IMR-90 (cell line): ENCODE data around the gene PPWD1. TPM values are rescaled to one million over a fixed set of nuclear protein-coding genes. Genes with fewer than 3 reads are reported as not detected.

Experiments
- ATAC-seq: fragments of 200-7000 bp; cut with Tn5 transposase; 2 replicates; pipeline ENCODE4 v1.9.1; 2020; ENCODE audit warnings: low read depth, mild to moderate bottlenecking, moderate library complexity
- BruUV-seq: library from RNA; stranded (reverse); fragments of 400-500 nt; replicated peaks from 2 replicates; lab custom pipeline; 2021; lab: Mats Ljungman, UMichigan
- CTCF ChIA-PET: fragments of 300-600 bp; formaldehyde crosslinking; extraction: SDS; loops from one replicate; lab custom pipeline; 2021; ENCODE audit warnings: antibody characterized with exemption; lab: Yijun Ruan, JAX
- POLR2A ChIA-PET: fragments of 300-600 bp; sonication (Branson Sonifier 250); formaldehyde crosslinking; loops from one replicate; lab custom pipeline; 2022; ENCODE audit warnings: antibody characterized with exemption; ENCODE audit not compliant: unreplicated experiment; lab: Charles Lee
- DNase-seq: peaks from one replicate; pipeline ENCODE4 v3.0.0; 2013
- H2AFZ ChIP-seq: replicated peaks from 2 replicates; pipeline ENCODE3; 2013; ENCODE audit warnings: low read length, mild to moderate bottlenecking; ENCODE audit not compliant: poor library complexity
- H2AK5ac ChIP-seq: 2 replicates; pipeline ENCODE4 v1.6.1; 2013; ENCODE audit warnings: low read depth, low read length, inconsistent platforms
- H2AK9ac ChIP-seq: replicated peaks from 2 replicates; pipeline ENCODE3; 2013; ENCODE audit warnings: mild to moderate bottlenecking, low read depth, low read length, moderate library complexity; ENCODE audit not compliant: poor library complexity
- H2BK120ac ChIP-seq: 2 replicates; pipeline ENCODE4 v1.6.1; 2013; ENCODE audit warnings: low read depth, low read length, inconsistent platforms
- H2BK15ac ChIP-seq: 3 replicates; pipeline ENCODE4 v1.6.1; 2013; ENCODE audit warnings: low read depth, low read length, inconsistent platforms
- H2BK20ac ChIP-seq: 2 replicates; pipeline ENCODE4 v1.6.1; 2013; ENCODE audit warnings: low read depth, mild to moderate bottlenecking, inconsistent platforms, low read length, moderate library complexity
- H2BK5ac ChIP-seq: 2 replicates; pipeline ENCODE4 v1.6.1; 2013; ENCODE audit warnings: mild to moderate bottlenecking, low read depth, low read length, inconsistent platforms; ENCODE audit not compliant: poor library complexity, severe bottlenecking
- H3K14ac ChIP-seq: replicated peaks from 2 replicates; pipeline ENCODE4 v1.6.1; 2013; ENCODE audit warnings: low read depth, low read length, inconsistent platforms
- H3K18ac ChIP-seq: 2 replicates; pipeline ENCODE4 v1.6.1; 2013; ENCODE audit warnings: low read depth, low read length, control low read depth
- H3K23ac ChIP-seq: 2 replicates; pipeline ENCODE4 v1.6.1; 2013; ENCODE audit warnings: low read depth, low read length, inconsistent platforms
- H3K27ac ChIP-seq: 2 replicates; pipeline ENCODE4 v1.5.1; 2013; ENCODE audit warnings: mild to moderate bottlenecking, control low read depth, low read length; ENCODE audit not compliant: insufficient read depth
- H3K27me3 ChIP-seq: 2 replicates; pipeline ENCODE4 v1.6.1; 2013; ENCODE audit warnings: low read length; ENCODE audit not compliant: control insufficient read depth, insufficient read depth
- H3K36me3 ChIP-seq: 2 replicates; pipeline ENCODE4 v1.6.1; 2013; ENCODE audit warnings: low read length, mixed read lengths; ENCODE audit not compliant: control insufficient read depth, insufficient read depth
- H3K4ac ChIP-seq: 2 replicates; pipeline ENCODE4 v1.6.1; 2013; ENCODE audit warnings: low read depth, low read length, inconsistent platforms
- H3K4me1 ChIP-seq: 2 replicates; pipeline ENCODE4 v1.6.1; 2013; ENCODE audit warnings: low read length, mixed read lengths; ENCODE audit not compliant: control insufficient read depth, insufficient read depth
- H3K4me2 ChIP-seq: 2 replicates; pipeline ENCODE4 v1.6.1; 2013; ENCODE audit warnings: low read depth, mild to moderate bottlenecking, control low read depth, low read length, moderate library complexity
- H3K4me3 ChIP-seq: 2 replicates; pipeline ENCODE4 v1.5.1; 2013; ENCODE audit warnings: low read depth, mild to moderate bottlenecking, control low read depth, low read length, moderate library complexity; ENCODE audit not compliant: insufficient read depth
- H3K56ac ChIP-seq: 2 replicates; pipeline ENCODE4 v1.6.1; 2013; ENCODE audit warnings: low read length, inconsistent platforms; ENCODE audit not compliant: insufficient read depth; ENCODE audit errors: extremely low read depth
- H3K79me1 ChIP-seq, 2 experiments: 2 replicates each; pipeline ENCODE4 v1.6.1; 2013; ENCODE audit warnings: low read length in 2 of 2, inconsistent platforms in 1 of 2, low read depth in 1 of 2
- H3K9ac ChIP-seq: 2 replicates; pipeline ENCODE4 v1.6.1; 2013; ENCODE audit warnings: low read depth, low read length, control low read depth
- H3K9me1 ChIP-seq: 2 replicates; pipeline ENCODE4 v1.6.1; 2013; ENCODE audit warnings: low read length, inconsistent platforms; ENCODE audit not compliant: insufficient read depth
- H3K9me3 ChIP-seq: 2 replicates; pipeline ENCODE4 v1.6.1; 2013; ENCODE audit warnings: low read length; ENCODE audit not compliant: control insufficient read depth, insufficient read depth
- H4K20me1 ChIP-seq: 2 replicates; pipeline ENCODE4 v1.6.1; 2013; ENCODE audit warnings: low read length, inconsistent platforms; ENCODE audit not compliant: insufficient read depth
- H4K5ac ChIP-seq: 2 replicates; pipeline ENCODE4 v1.6.1; 2013; ENCODE audit warnings: mild to moderate bottlenecking, low read depth, low read length, control low read depth
- H4K8ac ChIP-seq, 2 experiments: 2 replicates each; pipeline ENCODE4 v1.6.1; 2013; ENCODE audit warnings: low read depth in 2 of 2, low read length in 2 of 2, control low read depth in 1 of 2, inconsistent platforms in 1 of 2
- H4K91ac ChIP-seq: 2 replicates; pipeline ENCODE4 v1.6.1; 2013; ENCODE audit warnings: low read depth, low read length, inconsistent platforms; ENCODE audit not compliant: insufficient read depth
- BHLHE40 ChIP-seq: fragments of 150-350 bp; IDR thresholded peaks from 2 replicates; pipeline ENCODE4 v1.6.1; 2016; ENCODE audit warnings: mild to moderate bottlenecking, low read depth, low read length
- CEBPB ChIP-seq: IDR thresholded peaks from 2 replicates; pipeline ENCODE4 v1.6.1; 2012; ENCODE audit warnings: low read depth, low read length, improper control_type of control experiment
- CHD1 ChIP-seq: IDR thresholded peaks from 2 replicates; pipeline ENCODE4 v1.6.1; 2012; ENCODE audit warnings: low read depth, low read length, improper control_type of control experiment
- CTCF ChIP-seq: conservative IDR thresholded peaks from 2 replicates; pipeline ENCODE4 v1.5.1; 2012; ENCODE audit warnings: mild to moderate bottlenecking, low read depth, low read length, improper control_type of control experiment
- ELK1 ChIP-seq: fragments of 150-350 bp; IDR thresholded peaks from 2 replicates; pipeline ENCODE4 v1.6.1; 2016; ENCODE audit warnings: low read depth, mild to moderate bottlenecking, low read length, moderate library complexity, borderline replicate concordance
- FOS ChIP-seq: fragments of 150-350 bp; IDR thresholded peaks from 2 replicates; pipeline ENCODE4 v1.6.1; 2016; ENCODE audit warnings: low read depth, low read length
- MAFK ChIP-seq: IDR thresholded peaks from 2 replicates; pipeline ENCODE4 v1.6.1; 2012; ENCODE audit warnings: low read depth, low read length, improper control_type of control experiment
- MAZ ChIP-seq: IDR thresholded peaks from 2 replicates; pipeline ENCODE4 v1.6.1; 2012; ENCODE audit warnings: low read depth, mild to moderate bottlenecking, low read length, improper control_type of control experiment, moderate library complexity, borderline replicate concordance
- MXI1 ChIP-seq: IDR thresholded peaks from 2 replicates; pipeline ENCODE4 v1.6.1; 2012; ENCODE audit warnings: low read depth, mild to moderate bottlenecking, low read length, moderate library complexity, borderline replicate concordance
- NFE2L2 ChIP-seq: fragments of 150-350 bp; IDR thresholded peaks from 2 replicates; pipeline ENCODE4 v1.6.1; 2016; ENCODE audit warnings: low read depth, mild to moderate bottlenecking, low read length
- POLR2A ChIP-seq: IDR thresholded peaks from 2 replicates; pipeline ENCODE4 v1.6.1; 2012; ENCODE audit warnings: mild to moderate bottlenecking, low read depth, low read length
- RAD21 ChIP-seq: IDR thresholded peaks from 2 replicates; pipeline ENCODE4 v1.6.1; 2012; ENCODE audit warnings: low read length, improper control_type of control experiment
- RCOR1 ChIP-seq: IDR thresholded peaks from 2 replicates; pipeline ENCODE4 v1.6.1; 2012; ENCODE audit warnings: mild to moderate bottlenecking, low read length, improper control_type of control experiment; ENCODE audit not compliant: insufficient replicate concordance
- RFX5 ChIP-seq: IDR thresholded peaks from 2 replicates; pipeline ENCODE4 v1.8.0; 2012; ENCODE audit warnings: low read depth, mild to moderate bottlenecking, low read length, moderate library complexity
- SMC3 ChIP-seq: fragments of 150-350 bp; IDR thresholded peaks from 2 replicates; pipeline ENCODE4 v1.6.1; 2016; ENCODE audit warnings: low read depth, mild to moderate bottlenecking, antibody characterized with exemption, low read length, moderate library complexity
- USF2 ChIP-seq: fragments of 150-350 bp; IDR thresholded peaks from 2 replicates; pipeline ENCODE4 v1.6.1; 2017; ENCODE audit warnings: mild to moderate bottlenecking, antibody characterized with exemption, low read length, low read depth
- WGBS, 2 experiments: methylation state at CpG; one replicate each; pipeline versions ENCODE4 v1.1.5 to v1.1.7; 2013; ENCODE audit warnings: missing lambda C conversion rate in 2 of 2; ENCODE audit not compliant: insufficient read length in 1 of 2; ENCODE audit errors: extremely low coverage in 2 of 2; 5-methylcytosine and 5-hydroxymethylcytosine counted together
- dilution Hi-C: fragments of 300-500 bp; cut with HindIII; formaldehyde crosslinking; loops from one replicate; pipeline ENCODE4 v1.14.3; 2018; ENCODE audit warnings: low sequenced_read_pairs; ENCODE audit not compliant: unreplicated experiment
- in situ Hi-C: fragments of 300-500 bp; cut with MboI; formaldehyde crosslinking; loops from 3 replicates; pipeline ENCODE4 v1.14.3; 2019; ENCODE audit warnings: low sequenced_read_pairs, inconsistent platforms, mixed read lengths
- intact Hi-C: fragments of 100-400 bp; cut with micrococcal nuclease; formaldehyde crosslinking; loops from 2 replicates; pipeline ENCODE4 v1.10.0; 2022
- polyA plus RNA-seq, 3 experiments: library from polyadenylated mRNA; depleted of rRNA; stranded (reverse); fragments of >200 nt; gene quantifications; 2 replicates each; pipeline ENCODE4 v1.2.3, GENCODE V29; 2012; ENCODE audit warnings: low replicate concordance in 1 of 3
- total RNA-seq: library from RNA; depleted of rRNA; stranded (reverse); fragments of >200 nt; gene quantifications from 2 replicates; pipeline ENCODE4 v1.2.3, GENCODE V29; 2012

Gene PPWD1
- total and polyA plus RNA-seq, 2 of the 4 experiments (the other 2 are of a cell fraction): 12.5 to 17.9 TPM

DNA sequence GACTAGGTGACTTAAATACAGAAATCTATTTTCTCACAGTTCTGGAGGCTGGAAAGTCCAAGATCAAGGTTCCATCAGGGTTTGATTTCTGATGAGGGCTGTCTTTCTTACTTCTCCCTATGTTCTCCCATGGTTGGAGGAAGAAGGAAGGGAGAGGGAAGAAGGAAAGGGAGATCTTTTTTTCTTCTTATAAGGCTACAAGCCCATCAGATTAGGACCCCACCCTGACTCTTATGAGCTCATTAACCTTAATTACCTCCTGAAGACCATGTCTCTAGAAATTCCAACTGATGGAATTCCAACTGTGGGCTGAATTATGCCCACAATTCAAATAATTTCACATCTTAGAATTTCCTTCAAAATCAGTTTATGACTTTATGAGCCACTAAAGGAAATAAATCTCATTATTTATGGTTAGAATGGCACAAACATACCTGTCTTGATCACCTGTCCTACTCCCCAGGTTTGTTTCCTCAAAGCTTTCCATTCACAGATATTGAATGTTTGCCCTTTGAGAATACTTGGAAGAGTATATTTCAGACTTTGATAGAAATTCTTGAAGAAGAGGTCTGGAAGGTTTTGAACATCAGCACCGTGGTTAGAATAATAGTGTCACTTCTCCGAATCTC is 7.6 kb downstream of the PPWD1 start:
- H3K9me3 ChIP-seq: no peaks in the 10 kb centered on the region
- TF ChIP-seq MAFK (no peak), NFE2L2 (no peak), FOS (no peak), MXI1 (no peak), RAD21 (no peak), POLR2A (no peak), CTCF (no peak), RCOR1 (no peak), SMC3 (no peak), CEBPB (no peak), RFX5 (no peak), CHD1 (no peak), BHLHE40 (no peak), USF2 (no peak), MAZ (no peak), ELK1 (no peak)
- no peaks in the 10 kb centered on the region for H4K20me1 ChIP-seq
- no peaks in the 10 kb centered on the region for H3K4me1 ChIP-seq
- H3K4ac ChIP-seq: no peak overlapping the region
- no peak overlapping the region for H3K4me2 ChIP-seq
- no peak overlapping the region for H3K23ac ChIP-seq
- H4K91ac ChIP-seq: no peak overlapping the region
- H4K5ac ChIP-seq: no peak overlapping the region
- CTCF ChIA-PET: no interaction called here
- no peak overlapping the region for H2BK15ac ChIP-seq
- H3K4me3 ChIP-seq: no peak overlapping the region
- H2AK5ac ChIP-seq: no peak overlapping the region
- H2BK20ac ChIP-seq: no peak overlapping the region
- no peaks in the 10 kb centered on the region for H3K27me3 ChIP-seq
- no peak overlapping the region for H3K14ac ChIP-seq
- H4K8ac ChIP-seq: no peak overlapping the region
- peaks cover 13 to 17% of the 10 kb centered on the region in 2 experiments for H3K79me1 ChIP-seq
- no CpG with 5 or more reads among the region's 2 CpGs for WGBS, 2 experiments
- ATAC-seq: no peak
- H2BK5ac ChIP-seq: no peak overlapping the region
- BruUV-seq: no TSS peak
- no peak overlapping the region for H3K18ac ChIP-seq
- in situ Hi-C loops (no loop called here), intact Hi-C loops (loop anchor here (10.0 kb wide), 1 partner anchor 756 kb away; no protein-coding TSS in a partner anchor), dilution Hi-C loops (no loop called here)
- H2AFZ ChIP-seq: no peak overlapping the region
- POLR2A ChIA-PET: no interaction called here
- H3K56ac ChIP-seq: no peak overlapping the region
- no peak for DNase-seq
- no peak overlapping the region for H3K9ac ChIP-seq
- no peak overlapping the region for H2BK120ac ChIP-seq
- H3K36me3 ChIP-seq: peaks cover 5% of the 10 kb centered on the region; the same call in 1 of the 2 replicates
- H2AK9ac ChIP-seq: no peak overlapping the region
- H3K27ac ChIP-seq: no peak overlapping the region
- H3K9me1 ChIP-seq: no peaks in the 10 kb centered on the region
